ENCODE data around the gene FFAR1.

Gene FFAR1

DNA sequence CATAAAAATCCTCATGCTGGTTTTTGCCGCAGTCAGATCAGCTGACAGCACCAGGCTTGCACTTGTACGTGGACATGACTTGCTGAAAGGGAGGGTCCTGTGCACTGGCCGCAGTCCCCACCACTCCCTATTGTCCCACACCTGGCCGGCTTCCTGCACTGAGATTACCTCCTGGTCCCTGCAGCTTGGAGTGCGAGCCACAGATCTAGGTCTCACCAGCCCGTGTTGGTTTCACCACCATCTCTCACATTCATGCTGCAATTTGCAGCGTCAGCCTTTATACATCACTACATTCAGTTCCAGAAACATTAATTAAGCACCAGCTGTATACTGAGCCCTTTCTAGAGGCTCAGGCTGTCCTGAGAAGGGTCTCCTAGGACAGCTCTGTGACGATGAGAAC lies 33.7 kb upstream of the FFAR1 start:
- no peak overlapping the region for H3K4me3 ChIP-seq (ENCODE audit: low read depth, low read length)
- no peak for DNase-seq (ENCODE audit: low read depth)

DNA sequence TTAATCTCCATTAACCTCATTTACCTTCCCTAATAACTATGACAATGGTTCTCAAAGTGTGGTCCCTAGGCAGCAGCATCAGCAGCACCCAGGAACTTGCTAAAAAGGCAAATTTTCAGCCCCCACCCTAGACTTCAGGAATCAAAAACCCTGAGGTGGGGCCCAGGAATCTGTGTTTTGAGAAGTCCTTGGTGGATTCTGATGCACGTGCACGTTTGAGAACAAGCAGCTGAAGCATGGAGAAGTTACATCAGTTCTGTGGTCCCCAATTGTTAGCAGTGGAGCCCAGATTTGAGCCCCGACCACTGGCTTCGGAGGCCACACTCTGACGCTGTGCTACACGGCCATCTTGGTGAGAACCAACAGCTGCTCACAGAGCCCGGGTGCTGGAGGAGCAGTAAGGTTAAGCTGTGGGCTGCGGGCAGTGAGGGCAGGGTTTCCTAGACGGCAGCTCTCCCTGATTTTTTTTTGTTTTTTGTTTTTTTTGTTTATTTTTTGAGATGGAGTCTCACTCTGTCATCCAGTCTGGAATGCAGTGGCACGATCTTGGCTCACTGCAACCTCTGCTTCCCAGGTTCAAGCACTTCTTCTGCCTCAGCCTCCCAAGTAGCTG lies 32.7 kb upstream of the FFAR1 start:
- DNase-seq (ENCODE audit: low read depth), result no peak
- H3K4me3 ChIP-seq (ENCODE audit: low read depth, low read length), result no peak overlapping the region

DNA sequence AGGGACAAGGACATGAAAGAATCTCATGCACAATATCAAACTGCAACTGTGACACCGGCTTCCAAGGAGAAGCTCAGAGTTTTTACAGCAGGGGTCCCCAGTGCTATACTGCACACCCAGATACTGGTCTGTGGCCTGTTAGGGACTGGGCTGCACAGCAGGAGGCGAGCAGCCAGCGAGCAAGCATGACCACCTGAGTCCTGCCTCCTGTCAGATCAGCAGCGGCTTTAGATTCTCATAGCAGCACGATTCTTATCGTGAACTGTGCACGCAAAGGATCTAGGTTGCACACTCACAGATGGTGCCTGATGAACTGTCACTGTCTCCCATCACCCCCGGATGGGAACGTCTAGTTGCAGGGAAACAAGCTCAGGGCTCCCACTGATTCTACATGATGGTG lies 31.8 kb upstream of the FFAR1 start:
- no peak overlapping the region for H3K4me3 ChIP-seq (ENCODE audit: low read depth, low read length)
- DNase-seq (ENCODE audit: low read depth), result no peak

DNA sequence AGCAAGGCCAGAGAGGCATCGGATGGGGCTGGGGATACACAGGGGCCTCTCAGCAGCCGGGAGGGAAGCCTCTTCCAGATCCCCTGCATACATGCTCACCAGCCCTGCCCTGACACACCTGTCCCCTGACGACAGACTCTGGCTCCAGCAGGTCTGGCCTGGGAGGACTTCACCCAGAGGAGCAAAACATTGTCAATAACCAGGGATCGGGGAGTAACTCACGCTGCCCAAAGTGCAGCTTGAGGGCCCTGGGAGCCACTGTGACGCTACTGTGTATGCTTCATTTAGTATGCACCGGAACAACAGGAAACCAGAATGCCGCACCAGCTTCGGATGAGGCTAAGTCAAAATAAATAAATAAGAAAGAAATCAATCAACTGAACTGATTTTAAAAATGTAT lies 31.1 kb upstream of the FFAR1 start:
- no peak for DNase-seq (ENCODE audit: low read depth)
- no peak overlapping the region for H3K4me3 ChIP-seq (ENCODE audit: low read depth, low read length)

DNA sequence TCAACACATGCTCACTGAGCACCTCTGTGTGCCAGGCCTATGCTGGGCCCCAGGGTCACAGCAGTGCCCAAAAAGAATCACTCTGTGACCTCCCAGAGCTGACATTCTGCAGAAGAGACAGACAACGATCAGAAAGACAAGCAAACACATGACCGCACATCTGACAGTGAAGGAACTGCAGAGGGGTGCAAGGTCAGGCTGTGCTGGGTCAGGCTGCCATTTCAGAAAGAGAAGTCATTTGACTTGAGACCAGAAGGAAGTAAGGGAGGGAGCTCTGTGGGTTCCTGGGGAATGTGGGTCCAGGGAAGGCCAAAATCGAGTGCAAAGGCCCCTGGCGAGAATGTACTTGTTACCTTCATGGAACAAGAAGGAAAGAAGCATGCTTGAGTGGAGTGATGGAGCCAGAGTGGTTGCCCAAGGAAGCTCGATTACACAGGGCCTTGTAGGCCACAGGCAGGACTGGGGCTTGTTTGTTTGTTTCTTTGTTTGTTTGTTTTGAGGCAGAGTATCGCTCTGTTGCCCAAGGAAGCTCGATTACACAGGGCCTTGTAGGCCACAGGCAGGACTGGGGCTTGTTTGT lies 30.1 kb upstream of the FFAR1 start:
- DNase-seq (ENCODE audit: low read depth), result no peak
- H3K4me3 ChIP-seq (ENCODE audit: low read depth, low read length), result no peak overlapping the region

DNA sequence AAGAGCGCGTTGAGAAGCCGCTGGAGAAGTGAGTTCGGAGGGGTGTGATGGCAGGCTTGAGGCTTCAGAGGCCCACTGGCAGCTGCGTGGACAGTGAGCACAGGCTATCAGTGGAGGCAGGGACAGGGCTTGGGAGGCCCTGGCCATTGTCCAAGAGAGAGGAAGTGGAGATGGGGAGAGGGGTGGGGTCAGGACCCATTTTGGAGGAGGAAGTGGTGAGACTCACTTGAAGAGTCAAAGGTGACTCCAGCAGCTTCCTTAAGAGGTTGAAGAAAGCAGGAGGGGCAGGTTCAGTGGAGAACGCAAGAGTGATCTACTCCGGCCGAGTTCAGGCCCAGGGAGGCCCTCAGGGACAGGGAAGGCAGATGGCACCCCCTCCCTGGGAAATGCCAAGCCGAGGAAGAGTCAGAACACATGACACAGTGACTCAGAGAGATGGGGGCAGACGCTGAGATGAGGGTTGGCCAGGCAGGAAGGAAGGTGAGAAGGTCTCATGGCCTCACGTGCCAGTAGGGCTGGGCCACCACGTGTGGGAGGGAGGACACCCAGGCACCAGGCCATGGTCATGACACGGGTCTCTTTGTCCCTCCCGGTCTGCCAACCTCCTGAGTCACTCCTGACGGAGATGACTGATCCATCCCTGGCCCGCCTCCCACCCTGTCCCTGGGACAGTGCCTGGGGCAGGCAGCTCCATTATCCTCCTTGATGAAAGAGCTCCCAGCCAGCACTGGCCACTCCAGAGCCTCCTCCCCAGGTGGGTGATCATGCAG lies 28.8 kb upstream of the FFAR1 start:
- no peak overlapping the region for H3K4me3 ChIP-seq (ENCODE audit: low read depth, low read length)
- peak; percentile 6 for DNase-seq (ENCODE audit: low read depth)

DNA sequence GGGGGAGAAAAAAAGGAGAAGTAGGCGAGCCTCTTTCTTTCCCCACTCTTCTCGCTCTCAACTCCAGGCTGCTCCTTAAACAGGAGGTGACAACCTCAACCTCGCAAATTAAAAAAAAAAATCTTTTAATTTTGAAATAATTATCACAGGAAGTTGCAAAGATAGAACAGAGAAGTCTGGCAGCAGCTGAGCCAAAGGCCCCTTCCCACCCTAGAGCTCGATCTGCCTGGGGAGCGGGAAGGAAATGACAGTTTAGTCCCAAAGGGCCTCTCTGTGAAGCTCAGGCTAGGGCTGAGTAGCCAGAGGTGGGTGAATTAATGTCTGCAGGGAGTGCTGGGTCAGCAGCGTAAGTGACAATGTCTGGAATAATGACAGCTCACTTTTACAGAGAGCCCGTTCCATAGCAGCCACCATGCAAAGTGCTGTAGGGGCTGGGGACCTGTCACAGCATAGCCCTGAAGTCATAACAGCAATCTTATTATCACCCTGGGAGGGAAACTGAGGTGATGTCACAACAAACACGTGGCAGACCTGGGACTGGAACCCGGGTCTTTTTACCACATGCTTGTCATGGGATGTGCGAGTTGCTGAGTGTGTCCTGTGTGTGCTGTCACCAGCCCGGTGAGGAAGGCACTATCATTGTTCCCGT lies 27.5 kb upstream of the FFAR1 start:
- DNase-seq (ENCODE audit: low read depth), result no peak
- no peak overlapping the region for H3K4me3 ChIP-seq (ENCODE audit: low read depth, low read length)

DNA sequence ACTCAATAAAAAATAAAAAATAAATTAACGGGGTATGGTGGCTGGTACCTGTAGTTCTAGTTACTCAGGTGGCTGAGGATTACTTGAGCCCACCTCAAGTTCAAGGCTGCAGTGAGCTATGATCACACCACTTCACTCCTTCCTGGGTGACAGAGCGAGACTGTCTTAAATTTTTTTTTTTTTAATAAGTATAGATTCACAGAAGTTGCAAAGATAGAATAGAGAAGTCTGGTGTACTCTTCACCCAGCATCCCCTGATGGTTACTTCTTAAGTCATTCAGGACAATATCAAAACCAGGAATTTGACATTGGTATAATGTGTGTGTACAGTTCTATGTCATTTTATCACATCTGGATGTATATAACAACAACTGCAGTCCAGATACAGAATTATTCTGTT lies 26.4 kb upstream of the FFAR1 start:
- DNase-seq (ENCODE audit: low read depth), result no peak
- H3K4me3 ChIP-seq (ENCODE audit: low read depth, low read length), result no peak overlapping the region

DNA sequence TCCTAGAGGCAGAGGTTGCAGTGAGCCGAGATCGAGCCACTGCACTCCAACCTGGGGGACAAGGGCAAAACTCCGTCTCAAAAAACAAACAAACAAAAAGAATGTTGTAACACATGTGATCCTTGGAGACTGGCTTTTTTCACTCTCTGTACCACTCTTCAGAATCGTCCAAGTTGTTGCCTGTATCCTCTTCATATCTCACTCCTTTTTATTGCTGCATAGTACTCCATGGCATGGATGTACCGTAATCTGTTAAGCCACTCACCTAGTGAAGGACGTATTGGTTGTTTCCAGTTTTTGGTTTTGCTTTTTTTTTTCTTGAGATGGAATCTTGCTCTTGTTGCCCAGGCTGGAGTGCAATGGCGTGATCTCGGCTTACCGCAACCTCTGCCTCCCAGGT lies 25.7 kb upstream of the FFAR1 start:
- DNase-seq (ENCODE audit: low read depth), result no peak
- H3K4me3 ChIP-seq (ENCODE audit: low read depth, low read length), result no peak overlapping the region

DNA sequence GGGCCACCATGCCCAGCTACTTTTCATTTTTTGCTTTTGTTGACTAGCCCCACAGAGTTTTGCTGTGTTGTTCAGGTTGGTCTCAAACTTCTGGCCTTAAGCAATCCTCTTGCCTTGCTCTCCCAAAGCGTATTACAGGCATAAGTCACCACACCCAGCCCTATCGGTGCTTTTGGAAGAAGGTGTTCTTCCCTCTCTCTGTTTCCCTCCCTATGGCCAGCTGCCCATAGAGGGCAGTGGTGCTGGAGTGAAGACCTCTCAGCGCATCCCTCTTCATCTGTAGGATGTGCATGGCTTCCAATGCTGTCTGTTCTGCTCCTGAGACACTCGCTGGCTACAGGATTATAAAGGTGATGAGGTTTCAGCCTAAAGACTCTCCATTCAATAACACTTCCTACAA lies 20.1 kb upstream of the FFAR1 start:
- DNase-seq (ENCODE audit: low read depth), result no peak
- no peak overlapping the region for H3K4me3 ChIP-seq (ENCODE audit: low read depth, low read length)

DNA sequence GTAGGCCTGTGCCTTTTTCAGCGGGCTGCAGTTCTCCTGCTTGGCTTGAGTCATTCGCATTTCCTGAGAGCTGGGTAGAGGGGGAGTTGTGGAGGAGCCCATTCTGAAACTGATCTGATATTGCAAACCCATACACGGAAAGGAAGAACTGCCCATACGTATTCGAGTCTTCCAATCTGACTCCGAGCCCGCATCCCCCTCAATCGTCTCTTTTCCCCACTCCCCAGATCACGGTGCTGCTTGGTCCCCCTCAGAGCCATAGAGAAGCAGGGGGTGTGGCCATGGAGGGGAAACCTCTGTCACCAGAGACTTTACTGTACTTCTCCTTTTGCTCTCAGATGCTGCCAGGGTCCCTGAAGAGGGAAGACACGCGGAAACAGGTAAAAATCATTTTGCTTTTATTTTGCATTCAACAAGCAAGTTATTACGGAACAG lies 18.8 kb upstream of the FFAR1 start, which contains the start of gene CD22:
Gene CD22, plus strand, starts transcription at position 337 of the 435 bp plus-strand sequence. CDS start 2,854 bp downstream, outside the sequence.
- no peak for DNase-seq (ENCODE audit: low read depth)
- H3K4me3 ChIP-seq (ENCODE audit: low read depth, low read length), result no peak within 1 kb of the TSS

DNA sequence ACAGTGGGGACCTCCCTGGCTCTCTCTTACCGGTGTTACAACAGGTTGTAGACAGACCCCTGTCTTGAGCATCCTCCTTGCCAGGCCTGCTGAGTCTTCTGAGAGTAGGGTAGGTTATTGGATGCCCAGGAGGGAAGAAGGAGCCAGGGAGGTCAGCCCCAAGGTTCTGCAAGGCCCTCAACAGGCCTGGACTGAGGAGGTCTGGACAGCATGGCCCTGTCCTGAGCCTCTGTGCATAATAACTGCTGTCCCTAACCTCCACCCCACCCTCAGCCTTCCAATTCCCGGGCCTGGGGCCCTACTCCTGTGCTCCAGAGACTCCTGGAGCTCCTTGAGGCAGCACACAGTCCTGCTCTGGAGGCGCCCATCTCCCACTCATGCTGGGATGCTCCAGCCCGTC lies 18.4 kb upstream of the FFAR1 start:
- no peak overlapping the region for H3K4me3 ChIP-seq (ENCODE audit: low read depth, low read length)
- no peak for DNase-seq (ENCODE audit: low read depth)

DNA sequence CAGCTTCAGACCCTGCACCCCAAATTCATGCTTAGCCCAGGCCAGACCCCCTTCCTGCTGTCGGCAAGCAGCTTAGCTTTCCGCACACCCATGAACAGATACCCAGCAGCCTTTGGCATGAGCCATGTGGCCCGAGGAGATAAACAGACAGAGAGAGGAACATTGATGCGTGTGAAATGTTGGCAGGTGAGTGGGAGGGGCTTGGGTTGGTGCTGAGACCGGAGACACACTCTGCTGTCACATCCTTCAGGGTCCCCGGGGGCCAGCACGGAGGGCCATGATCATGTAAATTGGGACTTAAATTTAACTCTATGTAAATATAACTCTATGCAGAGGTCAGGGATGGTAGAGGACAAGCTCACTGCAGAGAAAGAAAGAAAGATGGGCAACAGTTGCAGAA lies 17.2 kb upstream of the FFAR1 start:
- no peak overlapping the region for H3K4me3 ChIP-seq (ENCODE audit: low read depth, low read length)
- no peak for DNase-seq (ENCODE audit: low read depth)

DNA sequence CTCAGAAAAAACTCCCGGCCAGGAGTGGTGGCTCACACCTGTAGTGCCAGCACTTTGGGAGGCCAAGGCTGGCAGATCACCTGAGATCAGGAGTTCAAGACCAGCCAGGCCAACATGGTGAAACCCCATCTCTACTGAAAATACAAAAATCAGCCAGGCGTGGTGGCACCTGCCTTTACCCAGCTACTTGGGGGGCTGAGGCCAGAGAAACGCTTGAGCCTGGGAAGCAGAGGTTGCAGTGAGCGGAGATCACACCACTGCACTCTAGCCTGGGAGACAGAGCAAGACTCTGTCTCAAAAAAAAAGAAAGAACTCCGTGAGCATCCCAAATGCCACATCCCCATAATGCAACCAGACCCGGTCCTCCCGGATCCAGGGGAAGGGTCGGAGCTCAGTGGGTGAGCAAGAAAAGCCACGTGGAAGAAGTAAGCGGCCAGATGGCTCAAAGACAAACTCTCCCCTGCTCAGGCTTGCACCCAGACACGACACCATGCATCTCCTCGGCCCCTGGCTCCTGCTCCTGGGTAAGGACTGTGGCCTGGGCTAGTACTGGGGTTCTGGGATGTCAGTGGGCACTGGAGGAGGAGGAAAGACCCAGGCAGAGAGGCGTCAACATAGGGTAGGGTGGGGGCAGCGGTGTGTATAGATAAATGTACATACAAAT lies 16.0 kb upstream of the FFAR1 start:
- no peak for DNase-seq (ENCODE audit: low read depth)
- H3K4me3 ChIP-seq (ENCODE audit: low read depth, low read length), result no peak overlapping the region

DNA sequence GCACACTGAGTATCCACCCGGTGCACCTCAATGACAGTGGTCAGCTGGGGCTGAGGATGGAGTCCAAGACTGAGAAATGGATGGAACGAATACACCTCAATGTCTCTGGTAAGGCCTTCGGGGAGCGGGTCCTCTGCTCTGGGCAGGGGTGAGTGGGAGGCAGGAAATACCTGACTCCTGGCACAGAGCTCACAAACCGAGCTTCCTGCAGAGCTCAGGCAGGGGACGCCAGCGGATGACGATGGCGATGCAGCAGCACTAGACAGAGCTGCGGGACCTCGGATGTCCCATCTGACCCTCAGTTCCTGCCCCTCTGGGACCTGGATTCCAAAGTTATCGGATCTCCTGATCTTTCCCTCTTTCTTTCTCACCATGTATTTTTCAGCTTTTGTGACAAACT lies 14.9 kb upstream of the FFAR1 start:
- H3K4me3 ChIP-seq (ENCODE audit: low read depth, low read length), result no peak overlapping the region
- no peak for DNase-seq (ENCODE audit: low read depth)

DNA sequence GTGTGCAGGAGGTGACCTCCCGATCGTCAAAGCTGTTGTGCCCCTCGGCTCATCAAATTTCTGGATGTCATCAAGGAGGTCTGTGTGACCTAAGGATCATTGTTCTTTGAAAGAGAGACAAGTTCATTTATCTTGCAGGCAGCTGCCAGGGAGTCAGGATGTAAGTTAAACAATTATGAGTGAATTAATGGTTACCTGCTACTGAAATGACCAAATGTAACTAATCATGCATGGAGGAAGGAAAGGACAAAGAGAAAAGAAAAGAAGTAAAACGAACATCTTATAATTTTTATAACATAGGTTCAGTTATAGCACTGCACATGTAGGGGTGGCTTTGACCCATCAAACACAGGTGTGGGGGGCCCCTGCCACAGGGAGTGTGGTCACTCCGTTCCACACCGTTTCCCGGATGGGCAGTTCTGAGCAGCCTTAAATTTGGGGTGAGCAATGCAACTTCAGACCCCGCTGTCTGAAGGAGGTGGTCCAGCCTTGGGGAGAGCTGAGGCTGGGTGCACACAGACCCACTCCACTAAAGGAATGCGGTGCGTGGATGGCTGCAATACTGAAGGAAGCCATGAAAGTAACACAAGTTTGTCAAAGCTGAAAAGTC lies 13.5 kb upstream of the FFAR1 start:
- no peak for DNase-seq (ENCODE audit: low read depth)
- no peak overlapping the region for H3K4me3 ChIP-seq (ENCODE audit: low read depth, low read length)

DNA sequence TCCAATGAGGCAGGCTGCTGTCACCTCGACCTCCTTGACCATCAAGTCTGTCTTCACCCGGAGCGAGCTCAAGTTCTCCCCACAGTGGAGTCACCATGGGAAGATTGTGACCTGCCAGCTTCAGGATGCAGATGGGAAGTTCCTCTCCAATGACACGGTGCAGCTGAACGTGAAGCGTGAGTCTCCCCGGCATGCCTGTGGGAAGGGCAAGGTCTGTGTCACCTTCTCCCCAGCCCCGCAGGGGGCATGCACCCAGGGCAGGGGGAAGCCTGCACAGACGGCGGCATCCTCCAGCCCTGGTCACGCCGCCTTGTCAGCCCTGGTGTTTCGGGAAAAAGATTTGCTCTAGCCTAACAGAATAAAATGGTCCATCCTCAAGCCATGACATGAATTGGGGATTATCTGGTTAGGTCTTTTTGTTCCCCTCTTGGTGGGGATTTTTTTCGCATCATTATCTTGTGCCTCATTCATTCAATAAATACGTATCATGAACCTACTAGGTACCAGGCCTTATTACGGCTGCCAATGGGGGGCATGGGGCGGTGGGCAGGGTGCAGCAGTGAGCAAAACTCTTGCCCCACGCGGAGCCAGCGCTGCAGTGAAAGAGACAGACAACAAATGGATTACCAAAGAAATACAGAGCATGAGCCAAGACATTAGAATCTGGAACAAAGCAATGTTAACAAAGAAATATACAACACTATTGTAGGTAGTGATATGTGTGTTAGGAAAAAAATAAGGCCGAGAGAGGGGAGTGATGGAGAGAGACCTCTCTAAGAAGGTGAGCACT lies 11.3 kb upstream of the FFAR1 start:
- DNase-seq (ENCODE audit: low read depth), result no peak
- no peak overlapping the region for H3K4me3 ChIP-seq (ENCODE audit: low read depth, low read length)

DNA sequence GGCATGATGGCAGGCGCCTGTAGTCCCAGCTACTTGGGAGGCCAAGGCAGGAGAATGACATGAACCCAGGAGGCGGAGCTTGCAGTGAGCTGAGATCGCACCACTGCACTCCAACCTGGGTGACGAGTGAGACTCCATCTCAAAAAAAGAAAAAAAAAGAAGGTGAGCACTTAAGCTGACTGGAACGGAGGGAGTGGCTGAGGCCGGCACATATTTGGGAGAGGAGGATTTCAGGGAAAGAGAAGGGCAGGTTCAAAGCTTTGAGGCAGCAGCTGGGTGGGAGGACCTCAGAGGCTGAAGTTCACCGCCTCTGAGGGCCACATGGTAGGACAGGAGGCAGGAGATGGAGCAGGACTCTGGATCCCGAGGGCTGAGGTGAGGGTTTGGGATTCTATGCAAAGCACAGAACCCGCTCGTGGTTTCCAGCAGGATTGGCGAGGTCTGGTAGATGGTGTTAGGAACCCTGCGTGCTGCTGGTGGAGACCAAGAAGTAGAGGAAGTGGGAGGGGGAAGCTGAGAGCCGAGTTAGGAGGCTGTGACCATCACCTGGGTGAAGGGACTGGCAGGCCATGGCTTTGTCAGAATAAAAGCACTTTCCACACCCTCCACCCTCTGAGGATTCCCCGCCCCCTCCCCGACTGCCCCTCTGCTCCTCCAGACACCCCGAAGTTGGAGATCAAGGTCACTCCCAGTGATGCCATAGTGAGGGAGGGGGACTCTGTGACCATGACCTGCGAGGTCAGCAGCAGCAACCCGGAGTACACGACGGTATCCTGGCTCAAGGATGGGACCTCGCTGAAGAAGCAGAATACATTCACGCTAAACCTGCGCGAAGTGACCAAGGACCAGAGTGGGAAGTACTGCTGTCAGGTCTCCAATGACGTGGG lies 10.4 kb upstream of the FFAR1 start:
- no peak overlapping the region for H3K4me3 ChIP-seq (ENCODE audit: low read depth, low read length)
- DNase-seq (ENCODE audit: low read depth), result no peak

Measured in skeletal muscle cell (primary cell).